Measurements from ENCODE around the gene STON2. TPM values are rescaled to one million over a fixed set of nuclear protein-coding genes. Genes with fewer than 3 reads are reported as not detected.

The STON2 gene
- polyA plus RNA-seq, 6 donors from 2014 or later = 0.21 to 0.84 (median 0.29) TPM; not detected in 2

DNA sequence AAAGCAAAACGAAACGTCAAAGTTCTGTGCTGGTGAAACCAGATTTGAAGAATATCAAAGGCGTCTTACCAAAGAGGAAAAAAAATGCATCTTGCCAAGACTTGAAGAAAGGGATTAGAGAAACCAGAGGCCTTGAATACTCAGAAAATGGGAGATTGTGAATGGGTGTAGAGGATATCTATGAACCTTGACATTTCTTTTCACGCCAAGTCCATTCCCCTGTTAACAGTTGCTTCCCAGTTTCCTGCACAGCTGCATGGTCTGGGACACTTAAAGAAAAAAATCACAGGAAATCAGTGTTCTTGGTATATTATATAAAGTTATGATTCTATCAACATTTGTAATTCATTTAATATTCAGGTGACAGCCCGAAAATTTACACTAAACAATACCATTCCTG, 178.0 kb downstream of the STON2 start:
- DNase-seq (no peak), ATAC-seq (ENCODE audit: low read depth in 2 of 2) (no peak)
- H3K4me3 Mint-ChIP-seq = peak overlapping the region; percentile 93 to 99 (median 97)
- peak overlapping the region; percentile 99 to 100 (median 99) for H3K27ac Mint-ChIP-seq
- H3K9me3 Mint-ChIP-seq = peaks cover 0 to 4% (median 0%) of the 10 kb centered on the region in 7 donors
- peaks cover 0 to 4% (median 0%) of the 10 kb centered on the region in 3 donors for H3K27me3 Mint-ChIP-seq
- peaks cover 10 to 28% (median 14%) of the 10 kb centered on the region in 3 donors for H3K4me1 Mint-ChIP-seq
- H3K36me3 Mint-ChIP-seq = peaks cover 0 to 8% of the 10 kb centered on the region in 2 donors

DNA sequence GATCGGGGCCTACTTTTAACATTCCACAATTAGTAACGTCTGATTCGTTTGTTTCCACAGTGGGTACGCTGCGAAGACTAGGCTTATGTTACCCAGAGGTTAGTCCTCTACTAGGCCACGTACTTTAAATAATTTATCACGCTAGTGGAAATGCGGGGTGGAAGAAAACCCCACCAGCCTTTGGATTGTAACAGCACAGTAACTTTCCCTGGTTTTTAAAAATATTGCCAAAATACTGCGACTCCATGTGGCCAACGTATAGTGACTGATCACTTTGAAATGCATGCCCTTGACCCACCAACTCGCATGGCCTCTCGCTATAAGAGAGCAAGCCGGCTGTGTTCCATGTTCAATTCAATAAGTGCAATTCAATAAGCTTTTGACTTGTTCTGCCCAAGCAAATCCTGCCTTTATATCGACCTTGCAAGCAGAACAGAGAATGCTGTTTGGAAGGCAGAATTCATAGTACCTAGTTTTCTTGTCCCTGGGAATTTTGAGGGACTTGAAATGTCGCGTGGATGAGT, 178.5 kb downstream of the STON2 start:
- ATAC-seq (ENCODE audit: low read depth in 2 of 2) = no peak
- Mint-ChIP-seq H3K4me1 (peaks cover 13 to 33% (median 18%) of the 10 kb centered on the region in 3 donors), H3K36me3 (peaks cover 0 to 8% of the 10 kb centered on the region in 2 donors), H3K4me3 (peak overlapping the region; percentile 93 to 99 (median 97)), H3K27me3 (peaks cover 0 to 4% (median 0%) of the 10 kb centered on the region in 3 donors), H3K9me3 (peaks cover 0 to 4% (median 0%) of the 10 kb centered on the region in 7 donors), H3K27ac (peak overlapping the region; percentile 99 to 100 (median 99))
- no peak for DNase-seq

DNA sequence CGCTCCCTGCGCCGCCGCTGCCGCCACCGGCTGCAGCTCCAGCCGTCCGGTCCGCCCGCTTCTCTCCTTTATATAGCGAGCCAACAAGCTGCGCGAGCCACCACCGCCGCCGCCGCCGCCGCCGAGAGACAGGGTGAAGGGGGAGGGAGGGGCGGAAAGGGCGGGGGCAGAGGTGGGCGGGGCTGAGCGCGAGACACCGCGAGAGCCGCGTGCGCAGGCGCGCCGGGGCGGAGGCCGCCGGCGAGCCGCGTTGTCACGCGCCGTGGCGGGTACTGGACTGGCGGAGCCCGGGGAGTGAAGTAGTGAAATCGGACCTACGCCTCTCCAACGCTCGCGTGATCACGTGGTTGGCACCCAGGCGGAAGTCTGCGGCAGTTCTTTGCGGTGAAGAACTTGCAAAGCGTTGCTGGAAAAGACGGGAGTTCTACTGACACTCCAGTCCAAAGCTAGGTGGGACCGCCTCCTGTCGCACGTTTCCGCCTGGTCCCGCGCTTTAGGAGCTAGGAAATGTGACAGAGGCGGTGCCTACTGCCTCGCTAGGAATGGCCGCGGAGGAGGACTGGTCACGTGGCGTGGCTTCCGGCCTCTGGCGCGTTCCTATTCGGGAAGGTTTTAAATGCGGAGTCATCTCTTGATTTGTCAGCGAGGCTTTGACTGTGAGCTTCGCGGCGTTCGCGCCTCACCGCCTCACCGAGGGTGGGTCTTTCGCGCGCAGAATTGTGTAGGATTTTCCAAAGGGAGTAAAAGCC, 179.1 kb downstream of the STON2 start, which contains the start of gene GTF2A1:
Gene GTF2A1 (minus strand): TSS at position 130 of the 749 bp plus-strand sequence. CDS start 441 bp downstream, outside the sequence.
- peaks cover 0 to 4% (median 0%) of the 10 kb centered on the region in 3 donors for H3K27me3 Mint-ChIP-seq
- peak within 1 kb of the TSS; percentile 93 to 100 (median 99) for H3K4me3 Mint-ChIP-seq
- ATAC-seq (ENCODE audit: low read depth in 2 of 2) (peak; percentile 70 to 71), DNase-seq (peak; percentile 97)
- peaks cover 14 to 33% (median 19%) of the 10 kb centered on the region in 3 donors for H3K4me1 Mint-ChIP-seq
- H3K9me3 Mint-ChIP-seq = peaks cover 0 to 4% (median 0%) of the 10 kb centered on the region in 7 donors
- peak within 1 kb of the TSS; percentile 99 to 100 (median 100) for H3K27ac Mint-ChIP-seq
- peaks cover 4 to 8% of the 10 kb centered on the region in 2 donors for H3K36me3 Mint-ChIP-seq

DNA sequence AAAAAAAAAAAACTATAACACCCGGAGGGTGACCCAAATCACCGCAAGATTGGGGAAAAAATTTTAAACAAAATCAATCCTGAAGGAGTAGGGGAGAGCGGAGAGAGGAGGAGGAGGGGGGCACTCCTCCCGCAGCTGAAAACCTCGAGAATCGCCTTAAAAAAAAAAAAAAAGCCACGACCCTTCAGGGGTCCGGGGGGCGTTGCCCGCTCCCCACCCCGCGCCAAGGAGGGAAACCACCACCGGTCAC, 179.6 kb downstream of the STON2 start:
- peaks cover 0 to 4% (median 0%) of the 10 kb centered on the region in 3 donors for H3K27me3 Mint-ChIP-seq

DNA sequence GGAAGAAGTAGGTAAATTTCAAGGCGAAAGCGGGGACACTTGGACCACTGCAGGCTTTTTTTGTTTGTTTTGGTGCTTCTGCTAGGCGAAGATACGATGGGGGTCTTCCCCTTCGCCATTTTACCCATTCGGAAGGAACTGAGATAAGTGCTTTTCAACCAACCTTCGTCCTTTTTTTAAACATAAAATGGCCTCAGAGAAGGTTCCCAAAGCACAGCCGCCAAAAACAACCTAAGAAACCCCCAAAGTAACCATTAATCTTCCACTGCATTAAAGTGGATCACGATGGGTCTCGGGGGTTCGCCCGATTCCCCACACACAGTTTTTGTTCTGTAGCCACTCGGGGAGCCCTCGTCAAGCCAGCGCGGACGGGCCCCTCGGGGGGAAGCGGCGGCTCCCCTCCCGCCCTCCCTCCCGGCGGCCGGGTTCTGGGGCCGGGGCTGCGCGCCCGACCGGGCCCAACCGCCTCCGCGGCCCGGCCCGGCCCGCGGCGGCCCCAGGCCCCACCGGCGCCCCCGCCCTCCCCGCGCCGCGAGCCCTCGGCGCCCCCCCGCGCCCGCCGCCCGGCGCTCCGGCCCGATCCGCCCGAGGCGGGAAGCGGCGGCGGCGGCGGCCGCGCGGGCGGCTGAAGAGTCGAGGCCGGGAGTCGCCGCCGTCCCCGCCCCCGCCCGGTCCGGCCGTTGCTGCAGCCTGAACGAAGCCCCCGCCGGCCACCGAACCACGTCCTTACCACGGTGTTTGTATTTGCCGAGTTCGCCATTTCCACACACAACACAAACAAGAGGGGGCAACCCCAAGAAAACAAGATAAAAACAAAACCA, 180.2 kb downstream of the STON2 start:
- peak; percentile 4 to 6 for ATAC-seq (ENCODE audit: low read depth in 2 of 2)
- DNase-seq = peak; percentile 58

More for the DNA sequence above, 179.6 kb downstream of the STON2 start:
- Mint-ChIP-seq H3K4me1 (peaks cover 14 to 36% (median 19%) of the 10 kb centered on the region in 3 donors), H3K9me3 (peaks cover 0 to 4% (median 0%) of the 10 kb centered on the region in 7 donors), H3K36me3 (peaks cover 5 to 8% of the 10 kb centered on the region in 2 donors), H3K4me3 (peak overlapping the region; percentile 93 to 99 (median 98)), H3K27ac (peak overlapping the region; percentile 93 to 100 (median 99))
- DNase-seq (no peak), ATAC-seq (ENCODE audit: low read depth in 2 of 2) (no peak)

DNA sequence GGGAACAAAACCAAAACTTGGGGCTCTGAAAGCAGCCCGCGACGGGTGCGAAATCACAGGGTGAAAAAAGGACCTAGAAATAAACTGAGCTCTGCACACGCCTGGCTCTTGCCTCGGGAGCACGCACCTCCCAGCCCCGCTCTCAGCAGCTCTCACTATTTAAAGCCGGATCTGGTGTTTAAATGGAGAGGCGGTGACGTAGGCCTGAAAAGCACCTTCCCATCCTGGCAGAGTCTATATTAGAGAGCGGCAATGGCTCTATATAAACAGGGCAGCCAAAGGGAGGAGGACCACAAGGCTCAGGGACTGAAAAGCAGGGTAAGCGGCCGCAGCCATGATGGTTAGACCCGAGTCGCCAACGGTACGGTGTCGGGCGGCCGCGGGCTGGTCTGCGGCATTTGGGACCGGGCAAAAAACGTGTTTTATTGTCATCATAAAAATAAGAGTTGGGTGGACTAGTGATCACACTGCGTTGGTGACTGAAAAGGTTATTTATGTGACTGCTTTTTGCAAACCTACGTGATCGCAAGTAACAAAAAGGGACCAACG, 180.8 kb downstream of the STON2 start:
- peak overlapping the region; percentile 98 to 100 (median 100) for H3K27ac Mint-ChIP-seq
- ATAC-seq (ENCODE audit: low read depth in 2 of 2) = peak; percentile 60 to 62
- peak overlapping the region; percentile 93 to 100 (median 99) for H3K4me3 Mint-ChIP-seq
- peaks cover 0 to 4% (median 0%) of the 10 kb centered on the region in 3 donors for H3K27me3 Mint-ChIP-seq
- H3K36me3 Mint-ChIP-seq = peaks cover 5 to 8% of the 10 kb centered on the region in 2 donors
- H3K4me1 Mint-ChIP-seq = peaks cover 14 to 37% (median 19%) of the 10 kb centered on the region in 3 donors
- peaks cover 0 to 4% (median 0%) of the 10 kb centered on the region in 7 donors for H3K9me3 Mint-ChIP-seq
- DNase-seq = peak; percentile 90

More for the DNA sequence above, 180.2 kb downstream of the STON2 start:
- Mint-ChIP-seq H3K27ac (peak overlapping the region; percentile 99 to 100 (median 100)), H3K27me3 (peaks cover 0 to 4% (median 0%) of the 10 kb centered on the region in 3 donors), H3K4me3 (peak overlapping the region; percentile 93 to 100 (median 99)), H3K4me1 (peaks cover 14 to 37% (median 19%) of the 10 kb centered on the region in 3 donors), H3K36me3 (peaks cover 5 to 8% of the 10 kb centered on the region in 2 donors), H3K9me3 (peaks cover 0 to 4% (median 0%) of the 10 kb centered on the region in 7 donors)

DNA sequence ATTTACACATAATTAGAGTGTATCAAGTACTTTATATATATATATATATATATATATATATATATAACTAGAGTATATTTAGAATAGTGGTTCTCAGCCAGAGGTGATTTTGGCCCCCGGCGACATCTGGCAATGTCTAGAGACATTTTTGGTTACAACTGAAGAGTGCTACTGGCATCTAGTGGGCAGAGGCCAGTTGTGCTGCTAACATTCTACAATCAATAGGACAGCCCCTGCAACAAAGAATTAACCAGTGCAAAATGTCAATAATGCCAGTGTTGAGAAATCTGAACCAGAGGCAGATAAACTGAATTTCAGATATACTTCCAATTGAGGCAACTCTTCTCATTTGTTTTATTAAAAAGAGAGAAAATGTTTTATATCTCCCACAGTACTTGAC, 188.3 kb downstream of the STON2 start:
- H3K9me3 Mint-ChIP-seq = peaks cover 0 to 13% (median 6%) of the 10 kb centered on the region in 7 donors
- H3K36me3 Mint-ChIP-seq = peaks cover 22 to 30% of the 10 kb centered on the region in 2 donors
- H3K27me3 Mint-ChIP-seq = no peaks in the 10 kb centered on the region
- DNase-seq (peak; percentile 30), ATAC-seq (ENCODE audit: low read depth in 2 of 2) (peak; percentile 75 to 79)
- peaks cover 32 to 54% (median 42%) of the 10 kb centered on the region in 3 donors for H3K4me1 Mint-ChIP-seq
- peak overlapping the region in 2 of 6 donors; percentile 9 to 34 for H3K27ac Mint-ChIP-seq
- no peak overlapping the region for H3K4me3 Mint-ChIP-seq

Other genes with a start within 250 kb of the STON2 start
- gene GTF2A1, start 179.4 kb downstream of the STON2 start, polyA plus RNA-seq (ENCODE audit: low read depth in 6 of 6) = 10 to 100 TPM in 5 of 6 donors, 1 to 10 TPM in 1; 7.5 to 18.6 (median 13.0) TPM
- gene SEL1L, start 133.5 kb upstream of the STON2 start, polyA plus RNA-seq (ENCODE audit: low read depth in 6 of 6) = 10 to 100 TPM; 11.6 to 22.5 (median 15.5) TPM